WTC11 (cell line): Measurements from ENCODE around the gene OMG. TPM values are rescaled to one million over a fixed set of nuclear protein-coding genes. Genes with fewer than 3 reads are reported as not detected.
"Not testable (repeated sequence)": the region's sequence is repeated elsewhere in the genome, so short reads cannot be mapped to it uniquely, and the experiment has no call there.

Experiments
- ATAC-seq: fragments of 200-7000 bp; cut with Tn5 transposase; 2 replicates; pipeline ENCODE4 v1.10.0; 2021; ENCODE audit warnings: mild to moderate bottlenecking, moderate library complexity
- Bru-seq: library from RNA; stranded (reverse); fragments of 400-500 nt; gene quantifications from one replicate; lab custom pipeline; 2021; lab: Mats Ljungman, UMichigan
- CTCF ChIA-PET: fragments of 300-600 bp; sonication (Branson Sonifier 250); formaldehyde crosslinking; loops from one replicate; lab custom pipeline; 2021; ENCODE audit warnings: antibody characterized with exemption; lab: Charles Lee
- POLR2A ChIA-PET: fragments of 350-600 bp; sonication (Branson Sonifier 250); formaldehyde crosslinking; loops from one replicate; lab custom pipeline; 2021; ENCODE audit warnings: antibody characterized with exemption; lab: Charles Lee
- DNase-seq: peaks from one replicate; pipeline ENCODE4 v3.0.0; 2021; ENCODE audit warnings: low spot score
- H3K27ac Mint-ChIP-seq: 2 replicates; pipeline ENCODE4 v1.8.0; 2021; ENCODE audit warnings: mixed read lengths
- H3K27me3 Mint-ChIP-seq: 2 replicates; pipeline ENCODE4 v1.8.0; 2021; ENCODE audit warnings: low read depth, mild to moderate bottlenecking, moderate library complexity, mixed read lengths
- H3K36me3 Mint-ChIP-seq: 2 replicates; pipeline ENCODE4 v1.8.0; 2021; ENCODE audit warnings: mixed read lengths
- H3K4me1 Mint-ChIP-seq: 2 replicates; pipeline ENCODE4 v1.8.0; 2022; ENCODE audit warnings: mixed read lengths
- H3K4me3 Mint-ChIP-seq: 2 replicates; pipeline ENCODE4 v1.8.0; 2021; ENCODE audit warnings: mild to moderate bottlenecking, moderate library complexity, mixed read lengths
- H3K9me3 Mint-ChIP-seq: 2 replicates; pipeline ENCODE4 v1.8.0; 2021; ENCODE audit warnings: mixed read lengths
- AFF4 ChIP-seq: sonication (generic); formaldehyde crosslinking; IDR thresholded peaks from 2 replicates; pipeline ENCODE4 v1.8.1; 2023; ENCODE audit warnings: mild to moderate bottlenecking, missing genetic modification reagents, borderline replicate concordance
- ATF6 ChIP-seq: sonication (generic); formaldehyde crosslinking; IDR thresholded peaks from 2 replicates; pipeline ENCODE4 v1.8.1; 2023; ENCODE audit warnings: mild to moderate bottlenecking, missing genetic modification reagents
- CBFB ChIP-seq: sonication (generic); formaldehyde crosslinking; IDR thresholded peaks from 2 replicates; pipeline ENCODE4 v1.8.1; 2022; ENCODE audit warnings: mild to moderate bottlenecking, low read depth, missing genetic modification reagents
- CREM ChIP-seq: sonication (generic); formaldehyde crosslinking; IDR thresholded peaks from 2 replicates; pipeline ENCODE4 v1.8.1; 2022; ENCODE audit warnings: mild to moderate bottlenecking, missing genetic modification reagents, moderate library complexity
- FOXK1 ChIP-seq: sonication (generic); formaldehyde crosslinking; IDR thresholded peaks from 2 replicates; pipeline ENCODE4 v1.8.0; 2022; ENCODE audit warnings: mild to moderate bottlenecking, moderate library complexity, missing genetic modification reagents
- FOXP4 ChIP-seq: sonication (generic); formaldehyde crosslinking; IDR thresholded peaks from 2 replicates; pipeline ENCODE4 v1.8.0; 2022; ENCODE audit warnings: mild to moderate bottlenecking, missing genetic modification reagents
- GABPB1 ChIP-seq: sonication (generic); formaldehyde crosslinking; IDR thresholded peaks from 2 replicates; pipeline ENCODE4 v1.8.1; 2023; ENCODE audit warnings: mild to moderate bottlenecking, missing genetic modification reagents
- GRHL2 ChIP-seq: fragments of 250-450 bp; sonication (Bioruptor Pico); IDR thresholded peaks from 2 replicates; pipeline ENCODE4 v1.8.0; 2022; ENCODE audit warnings: mild to moderate bottlenecking, moderate library complexity; ENCODE audit not compliant: insufficient replicate concordance, severe bottlenecking
- GTF2I ChIP-seq: fragments of 250-450 bp; sonication (Bioruptor Pico); conservative IDR thresholded peaks from 2 replicates; pipeline ENCODE4 v1.4.0; 2021; ENCODE audit warnings: mild to moderate bottlenecking
- HMGXB4 ChIP-seq: sonication (generic); formaldehyde crosslinking; IDR thresholded peaks from 2 replicates; pipeline ENCODE4 v1.8.1; 2023; ENCODE audit warnings: mild to moderate bottlenecking, moderate library complexity, missing genetic modification reagents
- RELA ChIP-seq: sonication (generic); formaldehyde crosslinking; IDR thresholded peaks from 2 replicates; pipeline ENCODE4 v1.8.1; 2022; ENCODE audit warnings: missing genetic modification reagents, mild to moderate bottlenecking, borderline replicate concordance
- SP1 ChIP-seq: sonication (generic); formaldehyde crosslinking; conservative IDR thresholded peaks from 2 replicates; pipeline ENCODE4 v1.8.1; 2022; ENCODE audit warnings: missing genetic modification reagents
- TEAD4 ChIP-seq: sonication (generic); formaldehyde crosslinking; IDR thresholded peaks from 2 replicates; pipeline ENCODE4 v1.8.0; 2022; ENCODE audit warnings: mild to moderate bottlenecking, missing genetic modification reagents
- ZNF121 ChIP-seq: sonication (generic); formaldehyde crosslinking; IDR thresholded peaks from 2 replicates; pipeline ENCODE4 v1.8.0; 2023; ENCODE audit warnings: missing genetic modification reagents
- ZNF263 ChIP-seq: sonication (generic); formaldehyde crosslinking; IDR thresholded peaks from 2 replicates; pipeline ENCODE4 v1.8.1; 2022; ENCODE audit warnings: low read depth, mild to moderate bottlenecking, moderate library complexity, missing genetic modification reagents
- long read RNA-seq, 3 experiments: library from RNA in 1 of 3; library from capped mRNA in 1 of 3; library from polyadenylated mRNA in 1 of 3; unstranded in 2 of 3; stranded (forward) in 1 of 3; transcript quantifications; one replicate each; pipeline ENCODE4 v2.0.0, GENCODE V29; 2021
- total RNA-seq: library from RNA; stranded (reverse); gene quantifications from 3 replicates; pipeline ENCODE4 v1.2.3, GENCODE V29; 2021
- TF ChIP-seq, protein P1 (sequence below): sonication (generic); formaldehyde crosslinking; IDR thresholded peaks from 2 replicates; pipeline ENCODE4 v1.8.0; 2022; ENCODE audit warnings: mild to moderate bottlenecking, missing genetic modification reagents
- TF ChIP-seq, protein P2 (sequence below): fragments of 250-450 bp; sonication (Bioruptor Pico); IDR thresholded peaks from 2 replicates; pipeline ENCODE4 v1.8.0; 2021; ENCODE audit warnings: mild to moderate bottlenecking

OMG gene, protein sequence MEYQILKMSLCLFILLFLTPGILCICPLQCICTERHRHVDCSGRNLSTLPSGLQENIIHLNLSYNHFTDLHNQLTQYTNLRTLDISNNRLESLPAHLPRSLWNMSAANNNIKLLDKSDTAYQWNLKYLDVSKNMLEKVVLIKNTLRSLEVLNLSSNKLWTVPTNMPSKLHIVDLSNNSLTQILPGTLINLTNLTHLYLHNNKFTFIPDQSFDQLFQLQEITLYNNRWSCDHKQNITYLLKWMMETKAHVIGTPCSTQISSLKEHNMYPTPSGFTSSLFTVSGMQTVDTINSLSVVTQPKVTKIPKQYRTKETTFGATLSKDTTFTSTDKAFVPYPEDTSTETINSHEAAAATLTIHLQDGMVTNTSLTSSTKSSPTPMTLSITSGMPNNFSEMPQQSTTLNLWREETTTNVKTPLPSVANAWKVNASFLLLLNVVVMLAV
- total RNA-seq, result not detected in 3 replicates
- not detected for Bru-seq, nascent RNA
- long read RNA-seq, experiment 1, result 0 reads
- long read RNA-seq, experiment 2, result 0 reads
- long read RNA-seq, experiment 3, result 0 reads

GRCh38 chr17:31297090-31297489, at the start of gene OMG:
Gene OMG, minus strand, starts transcription at chr17:31297239. Its CDS starts 908 bp downstream, at chr17:31296331.
- no peak for TF ChIP-seq TEAD4 (CRISPR knock-in tag)
- TF ChIP-seq ZNF263 (CRISPR knock-in tag), result no peak
- no peak for TF ChIP-seq ATF6 (CRISPR knock-in tag)
- no peak for TF ChIP-seq GABPB1 (CRISPR knock-in tag)
- no peak for TF ChIP-seq CBFB (CRISPR knock-in tag)
- TF ChIP-seq GRHL2 (CRISPR knock-in tag), result no peak
- no peak for TF ChIP-seq ZNF121 (CRISPR knock-in tag)
- no peak for TF ChIP-seq SP1
- no peak for TF ChIP-seq CREM (CRISPR knock-in tag)
- TF ChIP-seq, protein P1, sequence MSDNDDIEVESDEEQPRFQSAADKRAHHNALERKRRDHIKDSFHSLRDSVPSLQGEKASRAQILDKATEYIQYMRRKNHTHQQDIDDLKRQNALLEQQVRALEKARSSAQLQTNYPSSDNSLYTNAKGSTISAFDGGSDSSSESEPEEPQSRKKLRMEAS (CRISPR knock-in tag), result no peak
- TF ChIP-seq GTF2I (CRISPR knock-in tag), result no peak
- TF ChIP-seq HMGXB4 (CRISPR knock-in tag), result no peak
- TF ChIP-seq, protein P2, sequence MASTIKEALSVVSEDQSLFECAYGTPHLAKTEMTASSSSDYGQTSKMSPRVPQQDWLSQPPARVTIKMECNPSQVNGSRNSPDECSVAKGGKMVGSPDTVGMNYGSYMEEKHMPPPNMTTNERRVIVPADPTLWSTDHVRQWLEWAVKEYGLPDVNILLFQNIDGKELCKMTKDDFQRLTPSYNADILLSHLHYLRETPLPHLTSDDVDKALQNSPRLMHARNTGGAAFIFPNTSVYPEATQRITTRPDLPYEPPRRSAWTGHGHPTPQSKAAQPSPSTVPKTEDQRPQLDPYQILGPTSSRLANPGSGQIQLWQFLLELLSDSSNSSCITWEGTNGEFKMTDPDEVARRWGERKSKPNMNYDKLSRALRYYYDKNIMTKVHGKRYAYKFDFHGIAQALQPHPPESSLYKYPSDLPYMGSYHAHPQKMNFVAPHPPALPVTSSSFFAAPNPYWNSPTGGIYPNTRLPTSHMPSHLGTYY (CRISPR knock-in tag), result no peak
- TF ChIP-seq RELA, result no peak
- no peak for TF ChIP-seq FOXP4
- TF ChIP-seq FOXK1 (CRISPR knock-in tag), result no peak
- TF ChIP-seq AFF4 (CRISPR knock-in tag), result no peak
- ATAC-seq (no peak), DNase-seq (no peak)
- no peak within 1 kb of the TSS for H3K4me3 Mint-ChIP-seq
- CTCF ChIA-PET, result no interaction called here
- peak within 1 kb of the TSS; percentile 54 for H3K27ac Mint-ChIP-seq
- H3K27me3 Mint-ChIP-seq, result no peaks in the 10 kb centered on the region
- no peaks in the 10 kb centered on the region for H3K36me3 Mint-ChIP-seq
- POLR2A ChIA-PET, result no interaction called here
- H3K4me1 Mint-ChIP-seq, result peaks cover 12% of the 10 kb centered on the region
- H3K9me3 Mint-ChIP-seq, result no peaks in the 10 kb centered on the region

DNA sequence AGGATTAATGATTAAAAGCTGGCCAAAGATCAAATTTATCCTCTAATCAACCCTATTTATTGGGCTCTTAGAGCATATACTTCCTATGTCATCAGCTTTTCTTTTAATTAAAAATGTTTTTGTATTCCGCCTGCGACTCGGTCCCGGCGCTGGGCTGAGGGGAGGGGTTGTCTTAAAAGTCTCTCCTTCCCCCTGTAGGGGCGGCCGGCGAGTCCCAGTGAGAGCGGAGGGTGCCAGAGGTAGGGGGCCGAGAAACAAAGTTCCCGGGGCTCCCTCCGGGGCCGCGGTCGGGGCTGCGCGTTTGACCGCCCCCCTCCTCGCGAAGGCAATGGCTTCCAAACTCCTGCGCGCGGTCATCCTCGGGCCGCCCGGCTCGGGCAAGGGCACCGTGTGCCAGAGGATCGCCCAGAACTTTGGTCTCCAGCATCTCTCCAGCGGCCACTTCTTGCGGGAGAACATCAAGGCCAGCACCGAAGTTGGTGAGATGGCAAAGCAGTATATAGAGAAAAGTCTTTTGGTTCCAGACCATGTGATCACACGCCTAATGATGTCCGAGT, 48.2 kb upstream of the OMG start:
- H3K4me3 Mint-ChIP-seq, H3K36me3 Mint-ChIP-seq, H3K27ac Mint-ChIP-seq, H3K9me3 Mint-ChIP-seq, CTCF ChIA-PET, DNase-seq, ATAC-seq, H3K4me1 Mint-ChIP-seq, POLR2A ChIA-PET, H3K27me3 Mint-ChIP-seq: not testable (repeated sequence)
